Activated gamma-delta T cell (primary cell): Measurements from ENCODE around the gene BMX.

Experiments
- DNase-seq: peaks from one replicate; lab custom pipeline; 2025; lab: John Stamatoyannopoulos, UW

BMX gene

GRCh38 chrX:15507005-15507404 is 6.4 kb downstream of the BMX start:
- DNase-seq, result no peak

GRCh38 chrX:15509845-15510244 is 9.2 kb downstream of the BMX start:
- DNase-seq, result no peak

- DNase-seq, result no peak
These were observed 11.0 kb downstream of the BMX start for GRCh38 chrX:15511563-15511962.

- no peak for DNase-seq
These were observed 11.9 kb downstream of the BMX start for GRCh38 chrX:15512401-15512965.

- no peak for DNase-seq
These were observed 13.7 kb downstream of the BMX start for GRCh38 chrX:15514279-15514678.

- no peak for DNase-seq
These were observed 15.3 kb downstream of the BMX start for GRCh38 chrX:15515931-15516330.

- no peak for DNase-seq
These were observed 21.9 kb downstream of the BMX start for GRCh38 chrX:15522464-15522863.

GRCh38 chrX:15523088-15523487 is 22.5 kb downstream of the BMX start:
- DNase-seq, result no peak

- DNase-seq, result no peak
These were observed 23.8 kb downstream of the BMX start for GRCh38 chrX:15524417-15524816.

- no peak for DNase-seq
These were observed 25.2 kb downstream of the BMX start for GRCh38 chrX:15525664-15526416.

- DNase-seq, result no peak
These were observed 28.6 kb downstream of the BMX start for GRCh38 chrX:15529165-15529564.

GRCh38 chrX:15530318-15530717 is 29.7 kb downstream of the BMX start:
- no peak for DNase-seq

GRCh38 chrX:15546745-15547144 is 46.1 kb downstream of the BMX start:
- no peak for DNase-seq

- no peak for DNase-seq
These were observed 46.7 kb downstream of the BMX start for GRCh38 chrX:15547356-15547755.

- no peak for DNase-seq
These were observed 48.8 kb downstream of the BMX start for GRCh38 chrX:15549189-15550012.

GRCh38 chrX:15559227-15559626 is 58.6 kb downstream of the BMX start:
- DNase-seq, result no peak

GRCh38 chrX:15560924-15561323 is 60.3 kb downstream of the BMX start:
- DNase-seq, result no peak

GRCh38 chrX:15563056-15563455 is 62.4 kb downstream of the BMX start:
- no peak for DNase-seq

- DNase-seq, result no peak
These were observed 64.5 kb downstream of the BMX start for GRCh38 chrX:15564981-15565579.

GRCh38 chrX:15566244-15566643 is 65.6 kb downstream of the BMX start:
- DNase-seq, result no peak

- DNase-seq, result no peak
These were observed 66.7 kb downstream of the BMX start for GRCh38 chrX:15567267-15567666.

GRCh38 chrX:15567886-15568616 is 67.4 kb downstream of the BMX start:
- no peak for DNase-seq
